ENCODE measurements around the gene LCN10.
"Not testable (repeated sequence)": the region's sequence is repeated elsewhere in the genome, so short reads cannot be mapped to it uniquely, and the experiment has no call there.

The LCN10 gene

DNA sequence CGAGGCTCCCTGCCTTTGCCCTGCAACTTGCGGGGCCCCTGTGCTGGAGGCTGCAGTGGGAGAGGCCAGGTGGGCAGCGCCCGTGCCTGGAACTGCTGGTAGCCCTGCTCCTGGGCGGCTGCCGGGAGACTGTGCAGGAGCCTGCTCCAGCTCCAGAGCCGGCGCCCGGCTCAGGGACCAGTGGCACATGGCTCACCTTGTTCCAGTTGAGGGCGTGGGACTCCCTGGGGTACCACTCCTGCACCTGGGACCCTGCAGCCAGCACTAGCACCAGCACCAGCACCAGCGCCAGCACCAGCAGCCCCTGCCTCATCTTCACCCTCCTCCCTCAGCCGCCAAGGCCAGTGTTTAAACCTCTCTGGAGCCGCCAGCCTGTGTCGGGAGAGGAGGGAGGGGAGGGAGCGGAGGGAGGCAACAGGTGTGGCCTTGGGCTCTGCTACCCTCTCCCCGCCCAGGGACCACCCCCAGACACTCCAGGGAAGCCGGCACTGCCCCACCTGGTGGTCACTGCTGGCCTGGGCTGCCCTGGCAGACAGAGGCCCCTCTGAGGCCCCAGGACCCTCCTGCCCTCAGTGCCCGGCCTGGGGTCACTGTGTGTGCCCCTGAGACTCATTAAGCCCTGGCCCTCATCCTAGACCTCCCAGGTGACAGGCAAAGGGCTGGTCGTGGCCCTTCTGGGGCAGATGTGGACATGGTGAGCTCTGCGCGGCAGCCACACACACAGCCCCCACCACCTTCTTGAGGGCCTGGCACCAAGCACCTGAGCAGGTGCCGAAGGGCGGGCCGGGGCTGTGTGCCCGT, at the start of gene LCN10:
Gene LCN10, minus strand, starts transcription at position 350 of the 801 bp plus-strand sequence. Its CDS starts 37 bp downstream, at position 313.
- DNase-seq = no peak

DNA sequence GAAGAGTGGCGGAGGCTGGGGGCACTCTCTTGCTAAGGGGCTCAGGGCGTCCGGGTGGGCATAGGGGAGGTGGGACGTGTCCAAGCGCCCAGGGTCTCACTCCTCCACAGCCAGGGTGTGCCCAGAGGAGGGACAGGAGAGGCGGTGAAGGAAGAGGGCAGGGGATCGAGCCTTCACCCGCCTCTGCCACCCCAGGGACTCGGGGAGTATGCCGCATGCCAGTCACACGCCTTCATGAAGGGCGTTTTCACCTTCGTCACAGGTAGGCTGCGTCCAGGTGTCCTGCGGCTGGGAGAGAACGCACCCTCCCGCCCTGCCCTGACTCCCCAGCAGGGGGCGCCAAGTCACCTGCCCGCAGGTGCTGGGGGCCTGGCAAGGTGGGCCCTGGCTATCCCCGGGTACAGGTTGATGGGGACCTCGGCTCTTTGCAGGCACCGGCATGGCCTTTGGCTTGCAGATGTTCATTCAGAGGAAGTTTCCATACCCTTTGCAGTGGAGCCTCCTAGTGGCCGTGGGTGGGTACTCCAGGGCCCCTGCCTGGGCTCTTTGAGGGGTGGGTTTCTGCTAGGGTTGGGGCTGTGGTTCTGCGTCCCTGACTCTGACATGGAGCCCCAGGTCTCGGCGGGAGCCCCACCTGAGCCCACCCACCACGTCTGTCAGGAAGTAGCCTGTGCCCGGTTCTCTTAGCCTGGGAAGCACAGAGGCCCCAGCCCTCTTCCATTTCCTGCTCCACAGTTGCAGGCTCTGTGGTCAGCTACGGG, 49.0 kb upstream of the LCN10 start:
- DNase-seq = no peak

DNA sequence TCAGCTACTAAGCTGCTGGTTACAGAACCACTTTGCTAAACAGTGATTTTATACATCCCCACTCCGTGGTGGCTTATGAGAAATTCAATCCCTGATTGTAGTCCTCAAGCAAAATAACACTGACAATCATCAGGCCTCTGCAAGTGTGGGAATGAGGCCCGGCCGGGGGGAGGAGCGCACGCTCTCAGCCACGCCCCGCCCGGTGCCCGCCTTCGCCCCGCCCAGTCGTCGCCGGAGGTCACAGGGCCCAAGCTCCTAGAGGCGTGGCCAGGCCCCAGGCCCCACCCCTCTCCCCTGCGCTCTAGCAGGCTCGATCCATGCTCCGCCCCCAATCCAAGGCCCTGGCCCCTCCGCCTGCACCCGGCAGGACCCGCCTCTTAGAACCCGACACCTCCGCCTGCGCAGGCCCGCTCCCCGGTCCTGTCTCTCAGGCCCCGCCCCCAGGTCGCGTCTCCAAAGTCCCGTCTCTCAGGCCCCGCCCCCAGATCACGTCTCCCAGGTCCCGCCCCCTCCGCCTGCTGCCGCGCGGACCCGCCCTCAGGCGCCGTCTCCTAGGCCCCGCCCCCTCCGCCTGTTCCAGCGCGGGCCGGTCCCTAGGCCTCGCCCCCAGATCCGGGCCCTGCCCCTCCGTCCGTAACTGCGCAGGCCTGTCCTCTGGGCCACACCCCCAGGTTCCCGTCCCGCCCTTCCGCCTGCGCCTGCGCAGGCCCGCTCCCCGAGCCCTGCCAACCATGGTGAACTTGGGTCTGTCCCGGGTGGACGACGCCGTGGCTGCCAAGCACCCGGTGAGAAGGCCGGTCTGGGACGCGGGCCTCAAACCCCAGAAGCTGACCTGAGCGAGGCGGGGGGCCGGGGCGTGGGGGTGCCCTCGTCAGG, 48.1 kb upstream of the LCN10 start, which contains the start of gene TMEM141:
Gene TMEM141, plus strand, starts transcription at position 705 of the 876 bp plus-strand sequence. Its CDS starts 27 bp downstream, at position 732.
- DNase-seq = peak; percentile 100

DNA sequence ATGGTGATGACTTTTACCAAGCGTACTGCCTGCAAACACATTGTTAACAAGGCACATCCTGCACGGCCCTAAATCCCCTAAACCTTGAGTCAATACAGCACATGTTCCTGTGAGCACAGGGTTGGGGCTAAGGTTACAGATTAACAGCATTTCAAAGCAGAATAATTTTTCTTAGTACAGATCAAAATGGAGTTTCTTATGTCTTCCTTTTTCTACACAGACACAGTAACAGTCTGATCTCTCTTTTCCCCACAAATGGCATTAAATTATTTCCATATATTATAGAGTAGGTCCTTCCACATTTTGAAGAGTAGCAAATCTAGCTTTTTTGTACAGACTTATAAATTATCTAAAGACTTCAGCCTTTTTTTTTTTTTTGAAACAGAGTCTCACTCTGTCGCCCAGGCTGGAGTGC, 46.8 kb upstream of the LCN10 start:
- DNase-seq = no peak

DNA sequence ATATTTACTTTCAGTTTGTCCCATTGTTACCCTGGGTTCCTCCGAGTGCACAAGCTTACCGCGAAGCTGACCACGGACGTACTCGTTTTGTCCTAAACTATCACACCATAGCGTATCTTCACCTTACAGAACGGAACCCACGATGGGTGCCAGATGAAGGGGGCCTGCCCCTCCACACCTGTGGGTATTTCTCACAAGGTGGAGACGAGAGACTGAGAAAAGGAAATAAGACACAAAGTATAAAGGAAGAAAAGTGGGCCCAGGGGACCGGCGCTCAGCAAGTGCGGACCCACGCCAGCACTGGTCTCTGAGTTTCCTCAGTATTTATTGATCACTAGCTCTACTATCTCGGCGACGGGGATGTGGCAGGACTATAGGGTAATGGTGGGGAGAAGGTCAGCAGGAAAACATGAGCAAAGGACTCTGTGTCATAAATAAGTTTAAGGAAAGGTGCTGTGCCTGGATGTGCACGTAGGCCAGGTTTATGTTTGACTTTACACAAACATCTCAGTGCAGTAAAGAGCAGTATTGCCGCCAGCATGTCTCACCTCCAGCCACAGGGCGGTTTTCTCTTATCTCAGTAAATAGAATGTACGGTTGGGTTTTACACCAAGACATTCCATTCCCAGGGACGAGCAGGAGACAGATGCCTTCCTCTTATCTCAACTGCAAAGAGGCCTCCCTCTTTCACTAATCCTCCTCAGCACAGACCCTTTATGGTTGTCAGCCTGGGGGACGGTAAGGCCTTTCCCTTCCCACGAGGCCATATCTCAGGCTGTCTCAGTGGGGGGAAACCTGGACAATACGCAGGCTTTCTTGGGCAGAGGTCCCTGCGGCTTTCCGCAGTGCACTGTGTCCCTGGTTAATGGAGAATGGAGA, 46.1 kb upstream of the LCN10 start:
- not testable (repeated sequence) for DNase-seq

DNA sequence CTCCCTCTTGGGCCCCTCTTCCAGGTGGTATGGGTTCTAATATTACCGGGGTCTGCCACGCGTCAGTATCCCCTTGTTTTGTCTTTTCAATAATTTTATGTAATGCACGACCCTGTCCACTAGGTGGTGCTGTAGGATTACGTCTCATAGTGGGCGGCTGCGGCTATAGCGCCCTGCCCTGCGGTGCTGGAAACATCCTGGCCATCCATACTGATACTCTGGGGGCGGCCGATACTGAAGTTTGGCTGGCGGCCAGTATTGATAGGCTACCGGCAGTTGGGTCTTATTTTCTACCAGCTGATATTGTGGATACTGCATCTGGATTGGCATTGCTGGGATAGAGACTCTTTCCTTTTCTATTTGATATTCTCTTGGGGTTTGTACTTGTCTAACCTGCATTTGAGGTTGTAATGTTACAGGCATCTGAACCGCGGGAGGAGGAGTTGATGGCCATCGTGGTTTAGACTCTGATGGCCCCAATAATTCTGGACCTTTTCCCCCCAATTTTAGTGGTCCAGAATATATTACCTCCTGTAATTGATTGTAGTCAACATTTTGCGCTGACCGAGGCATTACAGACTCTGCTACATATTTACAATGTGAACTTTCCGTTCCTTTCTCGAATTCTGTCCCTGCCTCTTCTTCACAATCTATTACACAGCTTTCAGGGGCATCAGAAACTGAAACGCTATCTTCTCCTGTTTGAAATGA, 45.1 kb upstream of the LCN10 start:
- no peak for DNase-seq

DNA sequence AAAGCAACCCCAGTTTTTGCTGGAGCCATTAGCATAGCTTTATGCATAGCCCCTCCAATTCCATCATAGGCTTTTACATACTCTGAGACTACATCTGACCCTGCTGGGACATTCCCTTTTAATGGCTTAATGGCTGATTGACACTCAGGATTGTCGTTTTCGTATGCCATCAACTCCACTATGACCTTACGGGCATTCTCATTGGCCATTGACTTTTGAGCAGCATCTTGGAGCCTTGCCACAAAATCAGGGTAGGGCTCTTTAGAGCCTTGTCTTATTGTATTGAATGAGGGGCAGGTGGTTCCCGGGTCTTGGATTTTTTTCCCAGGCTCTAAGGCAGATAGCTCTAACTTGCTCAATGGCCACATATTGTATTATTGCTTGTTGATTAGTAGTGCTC, 44.2 kb upstream of the LCN10 start:
- DNase-seq = not testable (repeated sequence)

DNA sequence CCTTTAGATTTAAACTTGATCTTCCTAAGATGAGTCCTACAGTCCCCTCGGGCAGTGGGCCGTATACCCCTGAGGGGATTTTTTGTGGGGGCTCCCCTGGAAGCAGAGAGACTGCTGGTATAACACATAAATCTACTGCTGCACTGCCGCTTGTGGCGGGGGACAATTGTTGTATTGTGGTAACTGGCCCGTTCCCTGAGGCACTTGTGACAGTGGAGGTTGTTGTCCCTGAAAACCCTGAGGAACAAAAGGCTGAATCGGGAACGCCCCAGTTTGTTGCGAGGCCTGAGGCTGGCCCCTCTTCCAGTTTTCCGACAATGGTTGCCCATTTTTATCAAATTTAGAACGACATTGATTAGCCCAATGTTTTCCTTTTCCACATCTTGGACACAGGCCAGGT, 43.7 kb upstream of the LCN10 start:
- no peak for DNase-seq

DNA sequence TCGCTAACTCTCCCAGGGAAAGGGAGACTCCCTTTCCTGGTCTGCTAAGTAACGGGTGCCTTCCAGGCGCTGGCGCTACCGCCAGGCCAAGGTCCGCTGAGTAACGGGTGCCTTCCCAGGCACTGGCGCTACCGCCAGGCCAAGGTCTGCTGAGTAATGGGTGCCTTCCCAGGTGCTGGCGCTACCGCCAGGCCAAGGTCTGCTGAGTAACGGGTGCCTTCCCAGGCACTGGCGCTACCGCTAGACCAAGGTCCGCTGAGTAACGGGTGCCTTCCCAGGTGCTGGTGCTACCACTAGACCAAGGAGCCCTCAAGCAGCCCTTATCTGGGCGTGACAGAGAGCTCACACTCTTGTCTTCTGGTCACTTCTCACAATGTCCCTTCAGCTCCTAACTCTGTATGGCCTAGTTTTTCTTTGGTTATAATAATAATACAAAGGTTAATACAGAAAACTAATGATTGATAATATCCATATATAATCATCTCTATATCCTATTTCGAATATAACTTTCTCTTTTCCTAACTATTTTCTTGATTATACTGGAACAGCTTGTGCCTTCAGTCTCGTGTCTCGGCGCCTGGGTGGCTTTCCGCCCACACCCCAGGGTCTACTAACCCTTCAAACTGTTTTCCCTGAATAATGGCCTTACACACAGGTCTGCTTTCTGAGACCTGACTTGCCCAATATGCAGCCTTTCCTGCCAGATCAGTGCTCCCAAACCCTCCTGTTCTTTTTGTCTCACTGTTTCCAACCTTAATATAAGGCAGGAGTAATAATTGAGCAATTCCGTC, 43.0 kb upstream of the LCN10 start:
- not testable (repeated sequence) for DNase-seq

DNA sequence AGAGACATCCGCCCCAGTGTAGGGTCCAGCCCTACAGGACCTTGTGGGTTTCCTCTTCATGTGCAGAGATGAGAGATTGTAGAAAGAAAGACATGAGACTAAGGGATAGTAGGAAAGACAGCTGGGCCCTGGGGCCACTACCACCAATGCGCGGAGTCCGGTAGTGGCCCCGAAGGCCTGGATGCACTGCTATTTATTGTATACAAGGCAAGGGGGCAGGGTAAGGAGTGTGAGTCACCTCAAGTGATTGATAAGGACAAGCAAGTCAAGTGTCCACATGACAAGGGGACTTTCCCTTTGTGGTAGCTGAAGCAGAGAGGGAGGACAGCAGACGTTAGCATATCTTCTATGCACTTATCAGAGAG, 42.2 kb upstream of the LCN10 start:
- no peak for DNase-seq

DNA sequence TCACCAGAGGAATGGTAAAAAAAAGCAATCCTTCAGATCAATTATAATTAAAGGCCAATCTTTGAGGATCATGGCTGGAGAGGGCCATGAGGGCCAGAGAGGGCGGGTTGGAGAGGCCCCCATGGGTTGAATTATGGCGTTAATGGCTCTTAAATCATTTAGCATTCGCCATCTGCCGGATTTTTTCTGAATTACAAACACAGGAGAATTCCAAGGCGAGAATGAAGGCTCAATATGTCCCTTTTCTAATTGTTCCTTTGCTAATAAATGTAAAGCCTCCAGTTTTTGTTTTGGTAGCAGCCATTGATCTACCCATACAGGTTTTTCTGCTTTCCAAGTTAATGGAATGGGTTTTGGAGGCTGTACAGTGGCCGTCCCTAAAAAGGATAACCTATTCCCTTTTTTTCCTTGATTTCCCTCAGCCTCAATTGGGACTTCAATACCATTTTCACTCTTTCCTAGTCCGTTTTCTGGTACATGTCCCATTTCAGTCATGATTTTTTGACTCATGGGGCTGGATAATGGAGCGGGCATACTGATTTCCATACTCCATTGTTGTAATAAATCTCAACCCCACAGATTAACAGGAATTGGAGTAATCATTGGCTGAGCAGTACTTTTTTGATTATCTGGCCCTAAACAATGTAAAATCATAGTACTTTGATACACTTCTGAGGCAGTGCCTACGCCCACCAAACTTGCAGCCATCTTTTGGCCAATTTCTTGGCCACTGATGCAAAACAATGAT, 41.7 kb upstream of the LCN10 start:
- DNase-seq = no peak

DNA sequence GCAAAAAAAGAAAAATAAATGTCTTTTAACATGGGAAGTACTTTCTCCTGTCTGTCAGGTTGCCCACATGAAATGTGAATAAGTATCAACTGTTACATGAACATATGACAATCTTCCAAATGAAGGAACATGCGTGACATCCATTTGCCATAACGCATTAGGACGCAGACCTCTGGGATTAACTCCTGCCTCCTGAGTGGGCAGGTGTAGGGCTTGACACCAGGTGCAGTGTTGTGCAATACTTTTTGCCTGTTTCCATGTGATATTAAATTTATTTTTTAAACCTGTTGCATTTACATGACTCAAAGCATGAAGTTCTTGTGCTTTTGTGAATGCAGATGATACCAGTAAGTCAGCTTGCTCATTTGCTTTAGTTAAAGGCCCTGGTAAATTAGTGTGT, 39.7 kb upstream of the LCN10 start:
- no peak for DNase-seq

DNA sequence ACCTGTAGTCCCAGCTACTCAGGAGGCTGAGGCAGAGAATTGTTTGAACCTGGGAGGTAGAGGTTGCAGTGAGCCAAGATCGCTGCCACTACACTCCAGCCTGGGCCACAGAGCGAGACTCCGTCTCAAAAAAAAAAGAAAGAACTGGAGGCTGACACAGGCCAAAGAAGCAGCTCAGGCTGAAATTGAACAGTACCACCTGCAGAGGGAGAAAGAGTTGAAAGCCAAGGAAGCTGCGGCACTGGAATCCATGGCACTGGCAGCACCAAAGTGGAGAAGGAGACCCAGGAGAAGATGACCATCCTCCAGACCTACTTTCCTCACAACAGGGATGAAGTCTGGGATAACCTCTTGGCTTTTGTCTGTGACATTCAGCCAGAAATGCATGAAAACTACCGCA, 37.1 kb upstream of the LCN10 start:
- DNase-seq = no peak

DNA sequence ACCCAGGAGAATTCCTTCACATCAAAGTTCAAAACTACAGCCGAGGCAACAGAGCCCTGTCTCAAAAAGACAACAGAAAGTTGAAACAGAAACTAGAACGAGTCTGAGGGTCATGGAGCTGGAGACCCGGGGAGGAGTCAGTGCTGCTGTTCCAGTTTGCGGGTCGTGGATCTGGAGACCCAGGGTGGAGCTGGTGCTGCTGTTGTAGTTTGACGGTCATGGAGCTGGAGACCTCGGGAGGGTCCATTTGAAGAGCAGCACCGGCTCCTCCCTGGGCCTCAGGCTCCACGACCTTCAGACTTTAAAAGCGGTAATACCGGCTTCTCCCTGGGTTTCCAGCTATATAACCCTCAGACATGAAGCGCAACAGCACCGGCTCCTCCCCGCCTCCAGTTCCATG, 34.6 kb upstream of the LCN10 start:
- DNase-seq = no peak

DNA sequence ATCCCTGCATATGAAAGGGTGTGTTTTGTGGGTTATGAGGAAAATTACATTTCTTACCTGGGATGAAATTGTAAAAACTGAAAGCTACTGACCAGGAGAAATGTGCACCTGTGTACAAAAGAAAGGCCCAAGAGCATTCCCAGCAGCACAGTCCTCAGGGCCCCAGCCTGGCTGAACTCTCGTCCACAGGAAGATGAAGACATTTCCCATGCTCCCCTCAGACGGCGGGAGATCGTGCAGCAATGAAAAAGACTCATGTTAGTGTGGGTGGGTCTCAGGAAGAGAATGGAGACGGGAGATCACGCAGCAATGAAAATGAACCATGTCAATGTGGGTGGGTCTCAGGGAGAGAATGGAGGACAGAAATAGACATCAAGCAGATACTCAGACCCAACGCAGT, 34.2 kb upstream of the LCN10 start:
- no peak for DNase-seq

DNA sequence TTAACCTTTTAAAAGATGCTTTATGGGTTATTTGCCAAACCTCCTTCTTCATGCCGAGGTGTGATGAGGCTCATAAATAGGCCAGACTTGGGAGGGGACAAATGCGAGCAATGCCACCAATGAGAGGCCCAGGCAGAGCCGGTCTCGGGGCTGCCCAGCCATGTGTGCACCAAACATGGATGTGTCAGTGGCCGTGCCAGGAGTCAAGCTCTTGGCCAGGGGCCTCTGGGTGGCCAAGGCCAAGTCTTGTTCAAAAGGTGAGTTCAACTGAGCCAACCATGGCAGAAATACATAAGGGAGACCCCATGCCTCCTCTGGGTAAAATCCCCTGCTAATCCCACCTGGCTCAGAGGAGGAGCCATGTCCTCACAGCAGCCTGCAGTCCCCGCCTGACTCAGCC, 32.5 kb upstream of the LCN10 start:
- DNase-seq = no peak

DNA sequence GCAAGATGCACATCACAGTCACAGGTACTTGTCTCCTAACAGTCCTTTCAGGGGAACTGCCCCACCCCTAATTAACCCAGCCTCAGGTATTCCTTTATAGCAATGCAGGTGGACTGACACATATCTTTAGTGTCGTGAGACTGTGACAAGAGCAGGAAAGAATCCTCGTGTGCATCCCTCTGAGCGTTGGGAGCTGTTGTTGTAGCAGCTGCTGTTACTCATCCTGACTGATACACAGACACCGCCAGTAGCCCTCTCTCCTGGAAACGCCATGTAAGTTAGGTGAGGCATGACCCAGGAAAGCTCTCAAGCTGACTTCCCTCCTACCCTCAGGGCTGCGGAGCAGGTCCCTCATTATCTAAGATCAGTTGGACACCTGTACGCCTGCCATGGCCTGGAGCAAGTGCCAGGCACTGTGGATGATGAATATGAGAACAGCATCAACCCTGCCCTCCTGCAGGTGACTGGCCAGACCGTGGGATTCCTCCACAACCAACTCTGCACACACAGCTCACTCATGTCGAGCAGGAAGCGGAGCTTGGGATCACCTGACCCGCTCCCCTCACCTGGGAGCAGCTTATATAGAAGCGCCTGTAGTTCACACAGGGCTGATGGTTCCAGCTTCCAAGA, 31.8 kb upstream of the LCN10 start:
- no peak for DNase-seq

DNA sequence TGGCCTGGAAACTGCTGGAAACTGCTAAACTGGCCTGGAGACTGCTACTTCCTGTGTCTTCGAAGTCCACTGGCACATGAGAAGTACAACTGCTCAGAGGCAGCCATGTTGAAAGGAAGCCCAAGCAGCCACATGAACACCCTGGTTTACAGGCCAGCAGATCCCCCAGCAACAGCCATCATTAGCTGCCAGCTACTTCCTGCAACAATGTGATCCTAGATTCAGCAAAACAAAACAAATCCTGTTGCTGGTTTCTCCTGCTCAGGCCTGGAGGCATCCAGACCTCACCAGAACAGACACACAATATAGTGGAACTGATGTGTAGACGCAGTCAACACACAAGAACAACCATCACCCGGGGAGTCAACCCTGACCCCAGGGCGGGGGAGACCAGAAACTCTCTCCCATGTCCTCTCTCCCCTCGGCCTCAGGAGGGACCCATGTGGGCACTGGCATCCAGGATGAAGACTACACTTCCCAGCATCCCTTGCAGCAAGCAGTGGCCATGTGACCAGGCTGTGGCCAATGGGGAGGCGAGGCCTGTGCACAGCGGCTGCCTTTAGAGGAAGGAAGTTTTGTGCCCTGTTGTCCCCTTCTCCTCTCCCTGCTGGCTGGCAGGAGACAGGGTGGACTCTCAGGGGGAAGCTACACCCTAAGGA, 30.8 kb upstream of the LCN10 start:
- no peak for DNase-seq

DNA sequence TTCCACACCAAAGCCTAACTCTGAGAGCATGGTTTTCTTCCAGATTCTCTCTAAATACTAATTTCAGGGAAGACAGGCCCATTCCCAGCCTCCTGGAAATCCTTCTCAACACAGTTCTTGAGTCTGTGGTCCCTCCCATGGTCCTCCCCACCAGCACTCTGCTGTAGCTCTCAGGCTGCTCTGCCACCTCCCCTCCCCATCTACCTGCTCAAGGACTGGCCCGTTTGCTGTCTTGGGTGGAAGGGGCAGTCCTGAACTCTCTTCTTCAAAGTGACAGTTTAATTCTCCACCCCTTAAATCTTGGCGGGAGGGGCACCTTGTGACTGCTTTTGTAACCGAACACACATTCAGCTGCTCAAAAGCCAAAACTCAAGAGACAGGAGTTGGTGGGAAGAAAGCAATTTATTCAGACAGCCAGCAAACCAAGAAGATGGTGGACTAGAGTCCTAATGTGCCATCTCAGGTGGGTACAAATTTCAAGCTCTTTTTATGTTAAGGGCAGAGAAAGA, 29.2 kb upstream of the LCN10 start:
- no peak for DNase-seq
